Thyroid gland (tissue), 4 donors: ENCODE results near the gene ST3GAL4. TPM values are rescaled to one million over a fixed set of nuclear protein-coding genes. Genes with fewer than 3 reads are reported as not detected.

Source experiments
- DNase-seq, 2 donors: peaks; one replicate each; pipeline ENCODE4 v3.0.0-alpha.2; 2019
- H3K27ac ChIP-seq, 3 donors: fragments of 200-600 bp; sonication (generic); 1 replicate in 2 of 3; 2 replicates in 1 of 3; pipeline ENCODE4 v1.5.1; 2016 to 2019; ENCODE audit warnings: mild to moderate bottlenecking in 1 of 3, moderate library complexity in 1 of 3
- H3K27me3 ChIP-seq: fragments of 200-600 bp; sonication (generic); one replicate; pipeline ENCODE4 v1.5.1; 2019
- H3K36me3 ChIP-seq, 2 donors: fragments of 200-600 bp; sonication (generic); one replicate each; pipeline ENCODE4 v1.5.1; 2016 to 2019
- H3K4me1 ChIP-seq, 2 donors: fragments of 200-600 bp; sonication (generic); one replicate each; pipeline ENCODE4 v1.5.1; 2017 to 2019
- H3K4me3 ChIP-seq, 3 donors: fragments of 200-600 bp; sonication (generic); replicated peaks in 1 of 3; 1 replicate in 2 of 3; 2 replicates in 1 of 3; pipeline ENCODE4 v1.5.1; 2016; ENCODE audit warnings: mild to moderate bottlenecking in 1 of 3
- H3K9me3 ChIP-seq: fragments of 200-600 bp; sonication (generic); one replicate; pipeline ENCODE4 v1.5.1; 2017
- CTCF ChIP-seq, 6 experiments: fragments of 200-600 bp in 3 of 6; fragments of 450-650 bp in 3 of 6; sonication (generic) in 3 of 6; IDR thresholded peaks; one replicate each; pipeline ENCODE4 v1.5.1; 2016 to 2019; ENCODE audit warnings: antibody characterized with exemption in 6 of 6, mild to moderate bottlenecking in 2 of 6, inconsistent platforms in 1 of 6, moderate library complexity in 1 of 6
- POLR2A ChIP-seq, 2 donors: fragments of 450-650 bp; IDR thresholded peaks; one replicate each; pipeline ENCODE4 v1.6.1; 2017; ENCODE audit warnings: antibody characterized with exemption in 2 of 2, mild to moderate bottlenecking in 2 of 2, moderate library complexity in 1 of 2
- WGBS, 2 donors: methylation state at CpG; one replicate each; pipeline ENCODE4 v1.1.5; 2017; 5-methylcytosine and 5-hydroxymethylcytosine counted together
- intact Hi-C: fragments of 100-400 bp; cut with DNase I; formaldehyde crosslinking; loops from one replicate; pipeline ENCODE4 v1.15.1; 2023
- total RNA-seq, 4 donors: library from RNA; depleted of rRNA; stranded (reverse); fragments of >200 nt; gene quantifications; one replicate each; pipeline ENCODE4 v1.2.3, GENCODE V29; 2016

The ST3GAL4 gene
- total RNA-seq, 4 donors from 2014 or later, result 5.3 to 33.9 (median 26.4) TPM

GRCh38 chr11:126426106-126426505 is 70.6 kb downstream of the ST3GAL4 start:
- no peak overlapping the region for H3K4me3 ChIP-seq
- no peaks in the 10 kb centered on the region for H3K27me3 ChIP-seq
- H3K27ac ChIP-seq, result no peak overlapping the region
- WGBS, 2 donors, result 91 to 100% methylated on average over 3 of the region's 3 CpGs
- no peaks in the 10 kb centered on the region for H3K9me3 ChIP-seq
- no peaks in the 10 kb centered on the region for H3K4me1 ChIP-seq
- no peaks in the 10 kb centered on the region for H3K36me3 ChIP-seq
- TF ChIP-seq POLR2A (IDR thresholded peaks at IDR 0.05) (no peak), CTCF (IDR thresholded peaks at IDR 0.05) (no peak)
- intact Hi-C loops, result no loop called here
- DNase-seq, result no peak

GRCh38 chr11:126426820-126427749 is 71.6 kb downstream of the ST3GAL4 start:
- H3K27ac ChIP-seq, result no peak overlapping the region

GRCh38 chr11:126430581-126431335 is 75.3 kb downstream of the ST3GAL4 start:
- intact Hi-C loops, result no loop called here
- no peaks in the 10 kb centered on the region for H3K27me3 ChIP-seq
- H3K4me3 ChIP-seq, result no peak overlapping the region
- H3K27ac ChIP-seq, result peak overlapping the region in 1 of 3 donors; percentile 63
- 89 to 93% methylated on average over 10 of the region's 10 CpGs for WGBS, 2 donors
- no peaks in the 10 kb centered on the region for H3K36me3 ChIP-seq
- peaks cover 0 to 8% of the 10 kb centered on the region in 2 donors for H3K4me1 ChIP-seq
- H3K9me3 ChIP-seq, result no peaks in the 10 kb centered on the region
- DNase-seq, result no peak
- no peak for TF ChIP-seq POLR2A (IDR thresholded peaks at IDR 0.05)
- TF ChIP-seq CTCF (IDR thresholded peaks at IDR 0.05), result no peak

More at GRCh38 chr11:126426820-126427749, 71.6 kb downstream of the ST3GAL4 start:
- WGBS, 2 donors, result 73 to 78% methylated on average over 14 of the region's 14 CpGs
- Histone ChIP-seq H3K4me3 (no peak overlapping the region), H3K36me3 (no peaks in the 10 kb centered on the region), H3K9me3 (no peaks in the 10 kb centered on the region), H3K27me3 (no peaks in the 10 kb centered on the region), H3K4me1 (peaks cover 0 to 3% of the 10 kb centered on the region in 2 donors)
- no peak for DNase-seq
- intact Hi-C loops, result no loop called here
- TF ChIP-seq POLR2A (IDR thresholded peaks at IDR 0.05) (no peak), CTCF (IDR thresholded peaks at IDR 0.05) (no peak)

- Histone ChIP-seq H3K9me3 (no peaks in the 10 kb centered on the region), H3K27me3 (no peaks in the 10 kb centered on the region), H3K36me3 (no peaks in the 10 kb centered on the region), H3K27ac (peak overlapping the region in 2 of 3 donors; percentile 38 to 63), H3K4me3 (no peak overlapping the region), H3K4me1 (peaks cover 0 to 8% of the 10 kb centered on the region in 2 donors)
- intact Hi-C loops, result no loop called here
- no peak for TF ChIP-seq CTCF (IDR thresholded peaks at IDR 0.05)
- TF ChIP-seq POLR2A (IDR thresholded peaks at IDR 0.05), result no peak
- peak in 1 of 2 donors; percentile 11 for DNase-seq
- 85 to 88% methylated on average over 23 of the region's 23 CpGs for WGBS, 2 donors
Measured at GRCh38 chr11:126431401-126432064, 76.0 kb downstream of the ST3GAL4 start.
